Neural progenitor cell (in vitro differentiated cells): ENCODE results near the gene RPS18. TPM values are rescaled to one million over a fixed set of nuclear protein-coding genes. Genes with fewer than 3 reads are reported as not detected.

ENCODE experiments used
- DNase-seq: peaks from one replicate; pipeline ENCODE4 v3.0.0-alpha.2; 2016; ENCODE audit warnings: low spot score
- H2AFZ ChIP-seq: fragments of 200-600 bp; sonication (generic); replicated peaks from 2 replicates; pipeline ENCODE4 v1.6.1; 2016; ENCODE audit warnings: antibody characterized with exemption
- H3F3A ChIP-seq: fragments of 200-600 bp; sonication (generic); 2 replicates; pipeline ENCODE4 v1.6.1; 2016; ENCODE audit warnings: antibody characterized with exemption, low read depth
- H3K27ac ChIP-seq: fragments of 200-600 bp; sonication (generic); 2 replicates; pipeline ENCODE4 v1.5.1; 2016; ENCODE audit warnings: mild to moderate bottlenecking
- H3K27me3 ChIP-seq: fragments of 200-600 bp; sonication (generic); 2 replicates; pipeline ENCODE4 v1.6.1; 2016; ENCODE audit warnings: mild to moderate bottlenecking, moderate library complexity
- H3K36me3 ChIP-seq: fragments of 200-600 bp; sonication (generic); 2 replicates; pipeline ENCODE4 v1.5.1; 2016
- H3K4me1 ChIP-seq: fragments of 200-600 bp; sonication (generic); 2 replicates; pipeline ENCODE4 v1.6.1; 2016; ENCODE audit warnings: mixed run types
- H3K4me2 ChIP-seq: fragments of 200-600 bp; sonication (generic); 2 replicates; pipeline ENCODE4 v1.6.1; 2016
- H3K4me3 ChIP-seq: fragments of 200-600 bp; sonication (generic); 2 replicates; pipeline ENCODE4 v1.5.1; 2016
- H3K79me2 ChIP-seq: fragments of 200-600 bp; sonication (generic); 2 replicates; pipeline ENCODE4 v1.6.1; 2016; ENCODE audit warnings: low read depth
- H3K9ac ChIP-seq: fragments of 200-600 bp; sonication (generic); 2 replicates; pipeline ENCODE4 v1.6.1; 2016
- H3K9me3 ChIP-seq: fragments of 200-600 bp; sonication (generic); 2 replicates; pipeline ENCODE4 v1.5.1; 2016; ENCODE audit warnings: low read depth
- H4K20me1 ChIP-seq: fragments of 200-600 bp; sonication (generic); 2 replicates; pipeline ENCODE4 v1.6.1; 2016; ENCODE audit warnings: low read depth
- H3K27ac Mint-ChIP-seq: 3 replicates; pipeline ENCODE4 v1.8.0; 2021; ENCODE audit warnings: mixed read lengths
- H3K27me3 Mint-ChIP-seq: 2 replicates; pipeline ENCODE4 v1.8.0; 2022; ENCODE audit warnings: low read depth, mild to moderate bottlenecking, inconsistent platforms, moderate library complexity, mixed read lengths; ENCODE audit not compliant: insufficient read depth
- H3K36me3 Mint-ChIP-seq: 3 replicates; pipeline ENCODE4 v1.8.0; 2021; ENCODE audit warnings: mixed read lengths
- H3K4me1 Mint-ChIP-seq: 3 replicates; pipeline ENCODE4 v1.8.0; 2021; ENCODE audit warnings: mixed read lengths
- H3K4me3 Mint-ChIP-seq: 3 replicates; pipeline ENCODE4 v1.8.0; 2021; ENCODE audit warnings: mild to moderate bottlenecking, moderate library complexity, mixed read lengths
- H3K9me3 Mint-ChIP-seq: 3 replicates; pipeline ENCODE4 v1.8.0; 2020; ENCODE audit warnings: mixed read lengths
- EZH2 ChIP-seq: fragments of 200-600 bp; sonication (generic); IDR thresholded peaks from 2 replicates; pipeline ENCODE4 v1.6.1; 2017; ENCODE audit warnings: antibody characterized with exemption, mild to moderate bottlenecking, moderate library complexity
- EZH2phosphoT487 ChIP-seq: fragments of 200-600 bp; sonication (generic); IDR thresholded peaks from 2 replicates; pipeline ENCODE4 v1.6.1; 2017; ENCODE audit warnings: antibody characterized with exemption
- total RNA-seq: library from RNA; depleted of rRNA; stranded (reverse); fragments of >200 nt; gene quantifications from 2 replicates; pipeline ENCODE4 v1.2.3, GENCODE V29; 2015; ENCODE audit warnings: low replicate concordance
- TF ChIP-seq, protein P1 (sequence below): fragments of 200-600 bp; sonication (generic); IDR thresholded peaks from 2 replicates; pipeline ENCODE4 v1.5.1; 2017; ENCODE audit warnings: antibody characterized with exemption, mild to moderate bottlenecking

RPS18 gene
- total RNA-seq, 1 donor from 2014 or later = 4,663 TPM

DNA sequence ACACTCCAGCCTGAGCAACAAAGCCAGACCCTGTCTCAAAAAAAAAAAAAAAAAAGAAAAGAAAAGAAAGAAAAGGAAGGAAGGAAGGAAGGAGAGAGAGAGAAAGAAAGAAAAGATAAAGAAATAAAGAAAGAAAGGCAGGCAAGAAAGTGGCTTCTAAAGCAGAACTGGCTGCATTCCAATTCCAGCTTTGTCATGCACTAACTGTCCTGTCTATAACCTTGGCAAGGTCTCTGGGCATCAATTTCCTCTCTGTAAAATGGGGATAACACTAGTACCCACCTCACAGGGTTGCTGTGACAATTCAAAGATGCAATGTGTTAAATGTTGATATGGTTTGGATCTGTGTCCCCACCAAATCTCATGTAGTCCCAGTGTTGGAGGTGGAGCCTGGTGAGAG is 35.5 kb upstream of the RPS18 start:
- Histone ChIP-seq H3K27ac (no peak overlapping the region), H3K27me3 (peaks cover 37% of the 10 kb centered on the region), H3K9me3 (no peaks in the 10 kb centered on the region), H4K20me1 (no peaks in the 10 kb centered on the region), H3K9ac (no peak overlapping the region), H3K79me2 (no peaks in the 10 kb centered on the region), H3K4me3 (no peak overlapping the region), H3K36me3 (no peaks in the 10 kb centered on the region), H3F3A (no peaks in the 10 kb centered on the region), H3K4me2 (no peak overlapping the region), H2AFZ (no peak overlapping the region), H3K4me1 (peaks cover 8% of the 10 kb centered on the region)
- H3K27ac Mint-ChIP-seq = no peak overlapping the region
- no peak for DNase-seq
- H3K27me3 Mint-ChIP-seq = peaks cover 14% of the 10 kb centered on the region
- H3K4me1 Mint-ChIP-seq = peaks cover 14% of the 10 kb centered on the region
- TF ChIP-seq, protein P1, sequence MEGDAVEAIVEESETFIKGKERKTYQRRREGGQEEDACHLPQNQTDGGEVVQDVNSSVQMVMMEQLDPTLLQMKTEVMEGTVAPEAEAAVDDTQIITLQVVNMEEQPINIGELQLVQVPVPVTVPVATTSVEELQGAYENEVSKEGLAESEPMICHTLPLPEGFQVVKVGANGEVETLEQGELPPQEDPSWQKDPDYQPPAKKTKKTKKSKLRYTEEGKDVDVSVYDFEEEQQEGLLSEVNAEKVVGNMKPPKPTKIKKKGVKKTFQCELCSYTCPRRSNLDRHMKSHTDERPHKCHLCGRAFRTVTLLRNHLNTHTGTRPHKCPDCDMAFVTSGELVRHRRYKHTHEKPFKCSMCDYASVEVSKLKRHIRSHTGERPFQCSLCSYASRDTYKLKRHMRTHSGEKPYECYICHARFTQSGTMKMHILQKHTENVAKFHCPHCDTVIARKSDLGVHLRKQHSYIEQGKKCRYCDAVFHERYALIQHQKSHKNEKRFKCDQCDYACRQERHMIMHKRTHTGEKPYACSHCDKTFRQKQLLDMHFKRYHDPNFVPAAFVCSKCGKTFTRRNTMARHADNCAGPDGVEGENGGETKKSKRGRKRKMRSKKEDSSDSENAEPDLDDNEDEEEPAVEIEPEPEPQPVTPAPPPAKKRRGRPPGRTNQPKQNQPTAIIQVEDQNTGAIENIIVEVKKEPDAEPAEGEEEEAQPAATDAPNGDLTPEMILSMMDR = no peak
- TF ChIP-seq EZH2phosphoT487 = no peak
- no peak overlapping the region for H3K4me3 Mint-ChIP-seq
- H3K36me3 Mint-ChIP-seq = no peaks in the 10 kb centered on the region
- H3K9me3 Mint-ChIP-seq = no peaks in the 10 kb centered on the region

DNA sequence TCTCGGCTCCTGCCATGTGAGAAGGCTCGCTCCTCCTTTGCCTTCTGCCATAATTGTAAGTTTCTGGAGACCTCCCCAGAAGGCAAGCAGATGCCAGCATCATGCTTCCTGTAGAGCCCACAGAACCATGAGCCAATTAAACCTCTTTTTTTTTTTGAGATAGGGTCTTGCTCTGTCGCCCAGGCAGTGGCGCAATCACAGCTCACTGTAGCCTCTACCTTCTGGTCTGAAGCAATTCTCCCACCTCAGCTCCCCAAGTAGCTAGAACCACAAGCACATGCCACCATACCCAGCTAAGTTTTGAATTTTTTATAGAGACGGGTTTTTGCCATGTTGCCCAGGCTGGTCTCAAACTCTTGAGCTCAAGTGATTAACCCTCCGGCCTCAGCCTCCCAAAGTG is 35.0 kb upstream of the RPS18 start:
- Histone ChIP-seq H2AFZ (no peak overlapping the region), H3K4me2 (no peak overlapping the region), H3F3A (no peaks in the 10 kb centered on the region), H3K9me3 (no peaks in the 10 kb centered on the region), H4K20me1 (no peaks in the 10 kb centered on the region), H3K27me3 (peaks cover 40% of the 10 kb centered on the region), H3K4me3 (no peak overlapping the region), H3K79me2 (no peaks in the 10 kb centered on the region), H3K36me3 (no peaks in the 10 kb centered on the region), H3K27ac (no peak overlapping the region), H3K9ac (no peak overlapping the region), H3K4me1 (peaks cover 8% of the 10 kb centered on the region)
- no peak for DNase-seq
- TF ChIP-seq, protein P1 = no peak
- TF ChIP-seq EZH2phosphoT487 (no peak), EZH2 (no peak)
- no peaks in the 10 kb centered on the region for H3K36me3 Mint-ChIP-seq
- H3K27ac Mint-ChIP-seq = no peak overlapping the region
- H3K27me3 Mint-ChIP-seq = peaks cover 14% of the 10 kb centered on the region
- H3K9me3 Mint-ChIP-seq = no peaks in the 10 kb centered on the region
- no peak overlapping the region for H3K4me3 Mint-ChIP-seq
- peaks cover 14% of the 10 kb centered on the region for H3K4me1 Mint-ChIP-seq

DNA sequence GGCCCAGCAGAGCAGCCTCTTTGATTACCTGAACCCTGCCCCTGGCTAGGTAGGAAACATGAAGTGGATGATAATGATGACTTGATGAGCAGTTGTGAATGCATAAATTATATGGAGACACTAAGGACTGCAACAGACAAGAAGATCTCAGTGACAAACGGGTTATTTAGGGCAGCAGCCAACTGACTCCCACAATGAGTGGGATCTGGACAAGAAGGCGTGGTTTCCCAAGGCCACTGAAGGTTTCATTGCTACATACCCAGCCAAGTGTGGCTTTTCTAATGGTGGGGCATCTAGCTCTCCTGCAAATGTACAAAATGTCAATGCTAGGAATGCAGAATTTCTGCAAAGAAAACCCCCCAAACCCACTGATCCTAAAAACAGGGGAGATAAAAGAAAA is 34.1 kb upstream of the RPS18 start:
- H3K36me3 ChIP-seq = no peaks in the 10 kb centered on the region
- H4K20me1 ChIP-seq = no peaks in the 10 kb centered on the region
- peaks cover 14% of the 10 kb centered on the region for H3K4me1 Mint-ChIP-seq
- no peak overlapping the region for H3K27ac Mint-ChIP-seq
- H3K9me3 ChIP-seq = no peaks in the 10 kb centered on the region
- H3K4me3 ChIP-seq = no peak overlapping the region
- H3K9me3 Mint-ChIP-seq = no peaks in the 10 kb centered on the region
- peaks cover 8% of the 10 kb centered on the region for H3K4me1 ChIP-seq
- no peak overlapping the region for H2AFZ ChIP-seq
- no peak for DNase-seq
- H3K4me2 ChIP-seq = no peak overlapping the region
- no peak overlapping the region for H3K4me3 Mint-ChIP-seq
- no peaks in the 10 kb centered on the region for H3K79me2 ChIP-seq
- no peak for TF ChIP-seq EZH2phosphoT487
- TF ChIP-seq, protein P1 = no peak
- H3K9ac ChIP-seq = no peak overlapping the region
- peaks cover 19% of the 10 kb centered on the region for H3K27me3 Mint-ChIP-seq
- no peaks in the 10 kb centered on the region for H3K36me3 Mint-ChIP-seq
- H3K27ac ChIP-seq = no peak overlapping the region
- H3K27me3 ChIP-seq = peaks cover 48% of the 10 kb centered on the region
- H3F3A ChIP-seq = no peaks in the 10 kb centered on the region

DNA sequence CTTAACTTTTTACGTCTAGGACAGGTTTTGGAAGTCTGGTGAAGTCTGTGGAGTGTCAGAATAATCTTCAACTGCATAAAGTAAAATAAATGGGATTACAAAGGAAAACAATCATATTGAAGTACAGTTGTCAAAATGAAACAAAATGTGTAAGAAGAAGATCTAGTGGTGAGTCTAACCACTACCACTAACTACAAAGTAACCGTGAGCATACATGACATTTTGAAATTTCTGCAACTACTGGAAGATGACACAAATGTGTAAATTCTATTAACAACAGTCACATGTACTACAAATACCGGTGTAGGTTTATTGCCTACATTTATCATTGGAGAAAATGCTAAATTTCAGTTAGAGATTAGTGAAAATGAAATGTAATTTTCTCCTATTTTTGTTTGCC is 29.9 kb upstream of the RPS18 start:
- H3K36me3 Mint-ChIP-seq = no peaks in the 10 kb centered on the region
- H3K27me3 Mint-ChIP-seq = peaks cover 20% of the 10 kb centered on the region
- H3K27ac ChIP-seq = no peak overlapping the region
- no peaks in the 10 kb centered on the region for H4K20me1 ChIP-seq
- H2AFZ ChIP-seq = no peak overlapping the region
- TF ChIP-seq EZH2 = no peak
- TF ChIP-seq, protein P1 = no peak
- no peak for TF ChIP-seq EZH2phosphoT487
- H3K9me3 ChIP-seq = no peaks in the 10 kb centered on the region
- no peak overlapping the region for H3K27ac Mint-ChIP-seq
- no peaks in the 10 kb centered on the region for H3K79me2 ChIP-seq
- H3K27me3 ChIP-seq = peaks cover 68% of the 10 kb centered on the region
- H3K4me1 ChIP-seq = no peaks in the 10 kb centered on the region
- H3K4me3 Mint-ChIP-seq = no peak overlapping the region
- no peaks in the 10 kb centered on the region for H3K9me3 Mint-ChIP-seq
- H3K9ac ChIP-seq = no peak overlapping the region
- no peak overlapping the region for H3K4me3 ChIP-seq
- no peak overlapping the region for H3K4me2 ChIP-seq
- no peaks in the 10 kb centered on the region for H3K36me3 ChIP-seq
- no peak for DNase-seq
- no peaks in the 10 kb centered on the region for H3F3A ChIP-seq
- H3K4me1 Mint-ChIP-seq = peaks cover 3% of the 10 kb centered on the region
